HG03354 (cell line): ENCODE measurements around the gene UGT2A1.

ENCODE experiments used
- ATAC-seq: cut with Tn5 transposase; IDR thresholded peaks from one replicate; pipeline ENCODE4 v1.9.1; 2021; ENCODE audit warnings: mild to moderate bottlenecking; ENCODE audit not compliant: unreplicated experiment, poor library complexity, severe bottlenecking

The UGT2A1 gene

GRCh38 chr4:69594382-69594781 lies 58.7 kb downstream of the UGT2A1 start:
- no peak for ATAC-seq

GRCh38 chr4:69591364-69591763 lies 61.7 kb downstream of the UGT2A1 start:
- no peak for ATAC-seq

- ATAC-seq: no peak
These were observed 63.2 kb downstream of the UGT2A1 start for GRCh38 chr4:69589884-69590283.

GRCh38 chr4:69584135-69584534 lies 68.9 kb downstream of the UGT2A1 start:
- ATAC-seq: no peak

- ATAC-seq: no peak
These were observed 69.5 kb downstream of the UGT2A1 start for GRCh38 chr4:69583543-69583942.

- no peak for ATAC-seq
These were observed 75.8 kb downstream of the UGT2A1 start for GRCh38 chr4:69577245-69577644.

- ATAC-seq: no peak
These were observed 76.7 kb downstream of the UGT2A1 start for GRCh38 chr4:69576251-69576877.

- no peak for ATAC-seq
These were observed 84.3 kb downstream of the UGT2A1 start for GRCh38 chr4:69568787-69569186.

- no peak for ATAC-seq
These were observed 89.6 kb downstream of the UGT2A1 start for GRCh38 chr4:69563424-69563823.

- no peak for ATAC-seq
These were observed 103.4 kb downstream of the UGT2A1 start for GRCh38 chr4:69549651-69550050.

- ATAC-seq: no peak
These were observed 106.8 kb downstream of the UGT2A1 start for GRCh38 chr4:69546134-69546765.
